ENCODE results near the gene CLCN4.

Gene CLCN4

DNA sequence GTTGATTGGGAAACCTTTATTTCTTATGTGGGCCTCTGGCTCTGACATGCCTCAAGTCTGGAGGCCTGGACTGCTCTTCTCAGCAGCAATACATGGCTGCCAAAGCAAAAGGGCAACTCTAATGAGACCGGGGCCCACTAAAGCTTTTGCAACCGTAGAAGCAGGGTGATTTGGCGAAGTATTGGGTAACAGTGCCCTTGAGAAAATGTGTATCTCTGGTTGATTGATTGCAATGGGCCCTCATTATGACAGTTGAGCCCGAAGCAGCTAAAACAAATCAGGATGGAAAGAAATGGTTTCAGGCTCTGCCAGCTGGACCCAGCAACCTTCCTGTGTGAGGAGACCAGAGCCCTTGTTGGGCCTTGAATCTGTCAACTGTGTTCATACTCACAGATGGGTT lies 73.4 kb downstream of the CLCN4 start:
- no peak for DNase-seq
- intact Hi-C loops (cut with DNase I): no loop called here

DNA sequence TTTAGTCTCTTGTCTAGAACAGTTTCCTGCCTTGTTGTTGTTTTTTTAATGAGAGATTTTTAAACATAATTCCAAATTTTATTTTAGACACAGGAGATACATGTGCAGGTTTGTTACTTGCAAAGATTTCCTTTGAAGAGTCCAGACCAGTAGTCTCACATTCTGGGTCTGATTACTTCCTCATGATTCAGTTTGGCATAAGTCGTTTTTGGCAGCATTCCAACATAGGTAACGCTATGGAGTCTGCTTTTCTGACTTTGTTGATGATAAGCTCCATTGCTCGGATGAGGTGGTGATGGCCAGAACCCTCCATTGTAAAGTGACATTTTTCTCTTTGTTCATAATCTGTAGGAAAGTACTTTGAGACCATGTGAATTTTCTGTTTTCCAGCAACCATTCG lies 74.7 kb downstream of the CLCN4 start:
- intact Hi-C loops (cut with DNase I): no loop called here

DNA sequence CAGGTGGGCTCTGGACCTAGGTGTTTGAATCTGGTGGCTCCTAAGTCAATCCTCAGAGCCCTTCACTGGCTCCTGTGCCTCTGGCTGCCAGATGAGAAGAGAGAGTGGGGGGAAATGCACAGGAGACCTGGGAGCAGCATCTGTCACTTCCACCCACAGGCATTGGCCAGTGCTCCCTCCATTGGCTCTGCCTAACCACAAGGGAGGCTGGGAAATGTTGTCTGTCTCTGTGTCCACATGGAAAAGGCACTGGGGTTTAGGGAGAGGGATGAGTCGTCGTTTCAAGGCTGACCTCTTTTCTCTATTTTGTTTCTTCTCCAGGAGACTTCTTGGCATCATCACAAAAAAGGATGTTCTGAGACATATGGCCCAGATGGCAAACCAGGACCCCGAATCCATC lies 76.4 kb downstream of the CLCN4 start:
- intact Hi-C loops (cut with DNase I): no loop called here
- peak in 1 of 10 donors; percentile 60 for DNase-seq

More for the DNA sequence above, 74.7 kb downstream of the CLCN4 start:
- DNase-seq: no peak

DNA sequence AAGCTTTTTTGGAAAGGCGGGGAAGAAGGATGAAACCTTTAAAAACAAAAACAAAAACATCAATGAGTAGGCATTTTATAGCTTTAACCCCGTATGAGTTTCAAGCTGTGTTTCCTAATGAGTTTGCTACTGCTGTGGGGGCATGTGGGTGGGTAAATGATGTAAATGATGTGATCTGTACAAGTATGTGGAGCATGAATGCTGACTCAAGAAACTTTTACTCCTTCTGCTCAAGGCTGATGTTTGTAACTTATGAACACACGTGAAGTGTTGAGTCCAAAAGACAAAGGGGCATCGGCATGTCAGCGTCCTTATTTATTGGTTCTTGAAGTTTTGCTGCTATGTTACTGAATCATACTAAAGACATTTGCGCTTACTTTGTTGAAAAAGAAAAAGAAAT lies 76.9 kb downstream of the CLCN4 start:
- intact Hi-C loops (cut with DNase I): no loop called here
- DNase-seq: no peak

DNA sequence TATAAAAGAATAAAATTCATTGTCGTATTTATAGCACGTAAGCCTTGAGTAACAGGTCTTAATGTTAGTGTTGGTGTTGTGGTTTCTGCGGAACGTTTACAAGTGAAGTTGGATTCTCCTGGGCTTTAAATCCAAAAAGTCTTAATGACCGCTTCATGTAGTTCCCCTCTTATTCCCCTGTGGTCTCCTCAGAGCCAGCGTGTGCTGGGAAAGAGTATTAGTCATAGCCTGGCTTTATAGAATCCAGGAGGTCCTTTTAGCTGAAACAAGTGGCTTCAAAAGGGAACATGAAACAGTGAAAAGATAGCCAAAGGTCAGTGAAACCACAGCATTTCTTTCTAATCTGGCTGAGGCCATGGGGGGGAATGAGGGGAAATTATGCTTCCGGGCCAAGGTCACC lies 79.1 kb downstream of the CLCN4 start:
- intact Hi-C loops (cut with DNase I): no loop called here

DNA sequence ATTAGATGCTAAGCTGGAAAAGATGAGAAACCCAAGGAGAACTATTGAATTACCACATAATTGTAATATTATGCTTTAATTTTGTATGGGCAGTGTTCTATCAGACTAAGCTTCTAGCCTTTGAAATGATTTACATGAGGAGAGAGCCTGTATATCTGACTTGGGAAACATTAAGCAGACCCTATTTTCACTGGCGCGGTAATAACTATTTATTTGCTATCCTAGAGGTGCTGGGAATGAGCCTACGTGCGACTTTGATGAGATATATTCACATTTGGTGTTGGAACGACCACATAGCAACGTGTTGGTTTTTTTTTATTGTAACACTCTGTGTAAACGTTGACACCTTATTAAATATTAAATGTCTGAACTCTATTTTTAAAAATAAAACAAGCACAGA lies 80.5 kb downstream of the CLCN4 start:
- intact Hi-C loops (cut with DNase I): no loop called here
- no peak for DNase-seq

More for the DNA sequence above, 79.1 kb downstream of the CLCN4 start:
- no peak for DNase-seq

DNA sequence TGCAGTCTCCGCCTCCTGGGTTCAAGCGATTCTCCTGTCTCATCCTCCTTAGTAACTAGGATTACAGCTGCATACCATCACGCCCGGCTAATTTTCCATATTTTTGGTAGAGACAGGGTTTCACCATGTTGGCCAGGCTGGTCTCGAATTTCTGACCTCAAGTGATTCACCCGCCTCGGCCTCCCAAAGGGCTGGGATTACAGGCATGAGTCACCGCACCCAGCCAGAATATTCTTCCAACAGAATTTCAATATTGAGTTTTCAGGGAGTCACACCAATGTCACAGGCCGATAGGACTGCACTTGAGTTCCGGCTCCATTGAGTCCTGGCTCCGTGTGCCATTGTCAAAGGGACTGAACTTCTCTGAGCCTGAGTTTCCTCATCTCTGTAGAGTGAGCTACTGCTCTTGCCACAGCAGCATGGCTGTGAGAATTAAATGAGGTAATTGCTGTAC lies 82.9 kb downstream of the CLCN4 start:
- intact Hi-C loops (cut with DNase I): no loop called here
- no peak for DNase-seq

DNA sequence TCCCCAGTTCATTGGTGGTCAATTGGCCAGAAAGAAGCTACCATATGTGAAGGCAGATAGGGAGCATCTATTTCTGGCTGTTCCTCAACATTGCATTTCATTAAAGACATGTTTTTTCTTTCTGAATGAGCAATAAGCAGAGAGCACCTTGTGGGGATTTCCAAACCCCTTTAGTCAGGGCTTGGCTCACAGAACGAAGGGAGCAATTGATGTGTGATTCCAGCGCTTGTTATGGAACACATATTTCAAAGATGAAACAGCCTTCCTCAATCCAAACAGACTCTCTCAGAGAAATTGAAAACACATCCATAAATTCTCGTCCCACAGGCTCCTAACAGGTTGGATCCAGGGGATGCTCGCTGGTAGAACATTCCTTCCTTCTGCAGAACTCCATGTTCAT lies 84.1 kb downstream of the CLCN4 start:
- intact Hi-C loops (cut with DNase I): no loop called here
- no peak for DNase-seq

DNA sequence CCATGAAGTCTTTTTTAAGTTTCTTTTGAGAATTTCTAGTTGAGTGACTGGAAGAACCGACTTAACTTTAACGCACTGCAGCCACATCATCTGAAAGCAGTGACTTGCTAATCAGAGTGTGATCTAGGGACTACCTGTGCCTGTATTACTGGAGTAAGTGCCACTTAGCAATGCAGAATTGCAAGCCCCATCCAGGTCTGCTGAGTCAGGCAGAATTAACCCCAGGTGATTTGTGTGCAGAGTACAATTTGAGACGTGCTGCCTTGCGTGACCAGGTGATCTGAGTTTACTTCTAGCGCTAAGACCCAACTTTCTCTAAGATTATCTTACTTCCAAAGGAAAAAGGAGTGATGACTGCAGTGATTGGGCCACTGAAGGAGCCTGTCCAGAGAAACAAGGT lies 85.3 kb downstream of the CLCN4 start:
- intact Hi-C loops (cut with DNase I): no loop called here
- no peak for DNase-seq

DNA sequence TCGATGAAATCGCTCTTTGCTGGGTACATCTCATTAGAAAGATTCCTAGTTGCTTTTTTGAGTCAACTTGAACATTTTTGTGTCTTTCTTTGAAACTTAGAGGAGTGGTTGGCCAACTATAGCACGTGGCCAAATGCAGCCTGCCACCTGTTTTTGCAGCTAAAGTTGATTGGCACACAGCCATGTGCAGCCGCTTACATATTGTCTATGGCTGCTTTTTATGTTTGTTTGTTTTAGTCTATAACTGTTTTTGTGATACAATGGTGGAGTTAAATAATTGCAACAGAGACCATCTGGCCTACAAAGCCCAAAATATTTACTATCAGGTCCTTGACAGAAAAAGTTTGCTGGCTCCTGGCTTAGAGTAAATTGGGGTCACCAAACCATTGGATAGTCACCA lies 86.3 kb downstream of the CLCN4 start:
- intact Hi-C loops (cut with DNase I): no loop called here
- no peak for DNase-seq

DNA sequence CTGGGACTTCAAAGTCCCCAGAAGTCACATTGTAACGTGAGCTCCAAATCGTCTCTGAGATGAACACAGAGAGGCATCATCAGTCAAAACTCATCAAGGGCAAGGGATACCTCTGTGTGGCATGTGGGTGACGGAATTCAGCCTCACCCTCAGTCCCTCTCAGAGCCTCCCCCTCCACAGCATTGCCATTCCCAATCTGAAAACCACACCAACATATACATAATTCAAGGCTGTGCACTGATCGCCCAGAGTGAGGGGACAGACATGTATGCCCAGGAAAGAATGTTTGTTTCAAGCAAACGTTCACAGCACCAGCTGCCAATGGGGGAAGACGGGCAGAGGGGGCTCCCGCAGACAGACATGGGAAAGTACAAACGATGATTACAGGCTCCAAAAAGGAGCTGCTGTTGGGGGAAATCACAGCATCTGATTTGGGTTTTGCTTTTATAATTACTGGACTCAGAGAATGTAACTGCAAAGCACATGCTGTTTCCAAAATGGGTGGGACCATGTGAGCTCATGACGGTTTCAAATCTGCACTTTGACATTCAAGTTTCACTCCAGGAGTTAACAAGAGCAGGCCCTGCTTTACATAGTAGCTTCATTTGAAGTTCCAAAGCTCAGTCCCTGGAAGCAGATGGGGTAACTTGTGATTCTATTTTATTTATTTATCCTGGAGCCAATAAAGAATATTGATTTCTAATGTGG lies 88.3 kb downstream of the CLCN4 start:
- intact Hi-C loops (cut with DNase I): no loop called here
- DNase-seq: no peak

DNA sequence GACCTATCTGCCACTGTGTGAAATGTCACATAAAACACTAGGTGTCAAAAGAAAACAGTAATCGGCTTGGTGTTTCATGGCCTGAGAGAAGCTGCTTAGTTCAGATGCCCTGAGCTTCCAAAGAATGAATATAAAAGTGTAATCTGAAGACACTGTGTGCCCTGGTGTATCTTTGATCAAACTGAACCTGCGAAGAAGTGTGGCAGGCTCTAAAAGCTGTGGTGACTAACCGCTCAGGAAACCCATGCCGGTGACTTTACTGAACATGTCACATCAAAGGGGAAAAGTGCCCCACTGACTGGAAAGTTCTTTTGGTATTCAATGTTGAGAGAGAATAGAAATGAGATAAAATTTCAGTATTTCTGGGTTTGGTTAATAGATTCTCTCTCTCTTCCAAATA lies 89.1 kb downstream of the CLCN4 start:
- intact Hi-C loops (cut with DNase I): no loop called here
- no peak for DNase-seq

DNA sequence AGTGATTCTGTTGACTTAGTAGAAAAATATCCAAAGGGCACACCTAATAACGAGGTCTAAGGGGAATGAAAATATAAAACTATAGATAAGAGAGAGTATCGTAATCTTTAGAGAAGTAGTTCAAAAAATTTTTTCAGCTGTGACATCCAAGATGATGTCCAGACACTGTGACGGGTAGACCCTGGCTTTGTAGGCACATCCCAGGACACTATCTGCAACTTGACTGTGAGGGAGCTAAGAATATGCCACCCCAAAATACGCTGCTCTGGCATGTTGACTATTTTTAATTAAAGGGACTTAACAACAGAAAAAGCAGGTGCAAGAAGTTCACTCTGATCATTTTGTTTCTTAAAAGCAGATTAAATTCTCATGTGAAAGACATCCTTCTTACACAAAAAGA lies 89.5 kb downstream of the CLCN4 start:
- intact Hi-C loops (cut with DNase I): no loop called here
- no peak for DNase-seq

DNA sequence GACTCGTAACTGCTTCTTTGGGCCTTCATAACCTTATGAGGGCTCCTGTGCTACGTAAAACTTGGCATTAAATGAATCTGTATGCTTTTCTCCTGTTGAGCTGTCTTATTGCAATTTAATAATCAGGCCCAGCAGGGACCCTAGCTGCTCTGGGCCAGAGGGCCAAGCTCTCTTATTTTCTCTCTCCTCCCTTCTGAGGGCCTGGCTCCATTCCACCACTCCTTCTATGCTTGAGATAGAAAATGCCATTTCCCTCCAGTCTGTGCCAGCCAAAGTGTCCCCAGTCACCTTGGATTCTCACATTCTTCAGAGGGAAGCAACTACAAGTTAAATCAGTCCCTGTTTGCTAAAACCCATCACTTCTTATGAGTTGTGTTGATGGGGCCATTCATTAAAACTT lies 90.1 kb downstream of the CLCN4 start:
- intact Hi-C loops (cut with DNase I): no loop called here
- DNase-seq: no peak

DNA sequence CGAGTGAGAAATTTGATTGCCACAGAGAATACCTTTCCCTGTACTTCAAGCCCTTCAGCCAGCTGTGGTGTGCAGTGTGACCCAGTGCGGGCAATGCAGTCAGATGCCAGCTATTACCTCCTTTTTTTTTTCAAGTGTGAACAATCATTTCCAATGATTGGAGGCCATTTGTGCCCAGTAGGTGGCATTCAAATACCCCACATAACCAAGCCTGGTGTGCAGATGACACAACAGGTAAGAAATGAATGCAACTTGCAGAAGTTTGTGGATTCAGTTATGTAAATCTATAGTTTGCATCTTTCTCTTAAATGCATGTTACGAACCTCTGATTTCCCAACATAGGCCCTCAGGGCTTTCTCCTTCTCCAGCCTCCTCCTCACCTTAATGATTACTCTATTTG lies 98.0 kb downstream of the CLCN4 start:
- intact Hi-C loops (cut with DNase I): no loop called here
- DNase-seq: no peak

DNA sequence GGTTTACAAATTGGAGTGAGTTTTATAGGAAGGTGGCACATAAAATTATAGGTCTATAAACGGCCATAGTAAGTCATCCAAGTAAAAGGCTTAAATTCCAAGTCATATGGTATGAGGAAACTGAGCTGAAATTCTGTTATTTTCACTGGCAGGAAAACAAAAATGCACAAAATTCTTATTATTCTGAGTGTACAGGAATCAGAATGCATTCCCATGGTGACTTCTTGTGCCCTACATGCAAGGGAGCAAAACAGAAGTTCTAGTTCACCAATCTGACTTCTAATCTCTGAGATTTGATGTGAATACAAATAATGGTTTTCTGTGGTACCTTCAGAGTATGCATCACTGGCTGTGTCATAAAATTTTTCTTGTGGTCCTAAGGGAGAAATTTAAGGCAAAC lies 102.9 kb downstream of the CLCN4 start:
- DNase-seq: no peak

DNA sequence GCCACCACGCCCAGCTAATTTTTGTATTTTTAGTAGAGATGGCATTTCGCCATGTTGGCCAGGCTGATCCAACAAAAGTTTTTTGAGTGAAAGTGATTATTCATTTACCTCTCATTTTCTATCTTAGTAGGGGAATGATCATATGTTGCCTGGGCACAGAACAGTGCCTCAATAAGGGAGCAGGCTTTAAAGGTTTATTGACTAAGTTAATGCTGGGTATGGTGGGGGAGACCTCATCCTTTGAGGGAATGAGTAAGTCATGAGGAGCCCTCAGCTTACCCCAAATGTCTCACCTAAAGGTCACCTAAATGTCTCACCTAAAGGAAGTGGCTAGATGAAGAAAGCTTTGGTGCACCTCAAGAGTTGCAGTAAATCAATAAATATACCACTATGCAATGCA lies 109.0 kb downstream of the CLCN4 start:
- DNase-seq: no peak
- intact Hi-C loops (cut with DNase I): no loop called here

More for the DNA sequence above, 102.9 kb downstream of the CLCN4 start:
- intact Hi-C loops (cut with DNase I): no loop called here

DNA sequence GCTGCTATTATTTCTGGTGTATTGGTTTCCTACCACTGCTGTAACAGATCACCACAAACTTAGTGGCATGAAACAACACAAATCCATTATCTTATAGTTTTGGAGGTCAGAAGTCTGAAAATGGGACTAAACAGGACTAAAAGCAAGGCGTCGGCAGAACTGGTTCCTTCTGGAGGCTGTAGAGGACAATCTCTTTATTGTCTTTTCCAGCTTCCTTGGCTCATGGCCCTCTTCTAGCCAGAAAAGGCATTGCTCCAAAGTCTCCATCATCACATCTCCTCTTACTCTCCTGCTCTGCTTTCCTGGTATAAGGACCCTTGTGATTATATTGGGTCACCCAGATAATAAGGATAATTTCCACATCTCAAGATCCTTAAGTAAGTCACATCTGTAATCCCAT lies 121.9 kb downstream of the CLCN4 start:
- intact Hi-C loops (cut with DNase I): no loop called here
- DNase-seq: no peak

DNA sequence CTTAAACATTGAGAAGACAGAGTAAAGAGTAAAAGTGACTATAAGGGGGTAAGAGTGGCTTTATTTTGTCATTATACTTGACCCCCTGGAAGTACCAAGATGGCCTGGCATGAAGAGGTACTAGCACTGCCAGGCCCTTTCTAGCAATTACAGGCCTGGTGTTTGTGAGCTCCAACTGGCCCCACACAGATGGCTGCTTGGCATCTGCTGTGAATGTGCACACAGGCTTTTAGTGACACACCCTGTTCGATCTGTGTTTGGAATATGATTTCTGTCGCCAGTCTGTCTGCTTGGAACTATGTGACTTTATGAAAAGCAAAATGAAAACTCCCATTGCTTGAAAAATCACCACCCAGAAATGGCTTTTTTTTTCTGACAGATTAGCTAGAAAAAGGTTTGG lies 123.3 kb downstream of the CLCN4 start:
- DNase-seq: no peak

DNA sequence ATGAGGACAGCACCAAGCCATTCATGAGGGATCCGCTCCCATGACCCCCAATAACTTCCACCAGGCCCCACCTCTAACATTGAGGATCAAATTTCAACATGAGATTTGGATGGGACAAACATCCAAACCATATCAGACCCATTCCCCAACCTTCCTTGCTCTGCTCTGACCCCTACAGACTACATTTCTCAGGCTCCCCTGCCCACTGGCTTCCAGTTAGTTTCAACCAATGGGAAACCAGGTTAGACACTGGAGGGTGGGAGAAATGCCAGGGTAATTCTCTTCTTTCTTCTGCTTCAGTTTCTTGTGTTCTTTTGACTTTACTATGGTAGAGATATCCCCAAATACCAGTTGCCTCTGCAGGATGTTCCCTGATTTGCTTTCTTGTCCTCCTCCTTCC lies 125.7 kb downstream of the CLCN4 start:
- DNase-seq: no peak
- intact Hi-C loops (cut with DNase I): no loop called here

More for the DNA sequence above, 123.3 kb downstream of the CLCN4 start:
- intact Hi-C loops (cut with DNase I): no loop called here

DNA sequence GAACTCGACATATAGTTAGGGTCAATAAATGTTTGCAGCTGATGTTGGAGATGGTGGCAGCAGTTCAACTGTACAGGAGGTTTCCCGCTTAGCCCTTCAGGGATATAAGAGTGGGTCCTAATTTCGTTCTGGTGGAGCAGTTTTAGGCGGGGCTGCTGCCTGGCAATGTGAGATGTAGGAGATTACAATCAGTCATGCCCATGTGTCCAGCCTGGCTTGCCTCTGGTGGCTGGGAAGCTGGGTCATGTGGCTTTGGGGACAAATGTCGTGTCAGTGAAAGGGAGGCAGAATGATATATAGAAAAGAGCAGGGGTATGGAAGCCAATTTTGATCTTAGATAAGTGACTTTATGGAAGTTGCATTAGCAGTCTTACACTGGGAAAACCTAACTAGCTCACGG lies 129.4 kb downstream of the CLCN4 start:
- intact Hi-C loops (cut with DNase I): no loop called here
- DNase-seq: no peak

Data from posterior cingulate gyrus (tissue), 11 donors.